Right lobe of liver (tissue), 6 donors: Measurements from ENCODE around the gene C9orf85. TPM values are rescaled to one million over a fixed set of nuclear protein-coding genes. Genes with fewer than 3 reads are reported as not detected.

Source experiments
- ATAC-seq, 4 donors: fragments of 200-7000 bp; cut with Tn5 transposase; one replicate each; pipeline ENCODE4 v1.9.1; 2020; ENCODE audit warnings: mild to moderate bottlenecking in 4 of 4, moderate library complexity in 4 of 4
- DNase-seq, 3 donors: peaks; one replicate each; pipeline ENCODE4 v3.0.0-alpha.2; 2020
- H3K27ac ChIP-seq, 3 donors: fragments of 200-600 bp; one replicate each; pipeline ENCODE4 v1.8.0; 2022
- H3K27me3 ChIP-seq, 2 donors: fragments of 200-600 bp; one replicate each; pipeline ENCODE4 v1.8.0; 2022
- H3K36me3 ChIP-seq, 4 donors: fragments of 200-600 bp; sonication (generic) in 1 of 4; one replicate each; pipeline versions ENCODE4 v1.5.1 to v1.8.0; 2017 to 2022; ENCODE audit warnings: control low read depth in 1 of 4
- H3K4me1 ChIP-seq, 4 donors: fragments of 200-600 bp; sonication (generic) in 1 of 4; one replicate each; pipeline versions ENCODE4 v1.5.1 to v1.8.0; 2017 to 2022; ENCODE audit warnings: control low read depth in 1 of 4
- H3K4me3 ChIP-seq, 3 donors: fragments of 200-600 bp; one replicate each; pipeline ENCODE4 v1.8.0; 2022
- H3K9me3 ChIP-seq, 4 donors: fragments of 200-600 bp; sonication (generic) in 1 of 4; one replicate each; pipeline versions ENCODE4 v1.5.1 to v1.8.0; 2017 to 2022; ENCODE audit warnings: control low read depth in 1 of 4
- CTCF ChIP-seq, 4 donors: fragments of 200-600 bp in 3 of 4; fragments of 450-650 bp in 1 of 4; IDR thresholded peaks; one replicate each; pipeline versions ENCODE4 v1.5.1 to v1.8.0; 2016 to 2022; ENCODE audit warnings: antibody characterized with exemption in 4 of 4, mild to moderate bottlenecking in 2 of 4
- POLR2A ChIP-seq: fragments of 450-650 bp; IDR thresholded peaks from one replicate; pipeline ENCODE4 v1.6.1; 2017; ENCODE audit warnings: antibody characterized with exemption, mild to moderate bottlenecking
- WGBS: methylation state at CpG from one replicate; pipeline ENCODE4 v1.1.6; 2018; ENCODE audit warnings: low coverage, low lambda C conversion rate; ENCODE audit not compliant: insufficient coverage; ENCODE audit errors: missing lambda C conversion rate; 5-methylcytosine and 5-hydroxymethylcytosine counted together
- intact Hi-C, 2 donors: fragments of 100-400 bp; cut with DNase I; formaldehyde crosslinking; loops; one replicate each; pipeline versions ENCODE4 v1.11.2 to v1.14.1; 2022
- total RNA-seq, 6 experiments: library from RNA; depleted of rRNA in 2 of 6; stranded (reverse); fragments of >200 nt in 2 of 6; fragmentation: NEBNext Ultra II Directional in 3 of 6; extraction: Animal tissue kit (Norgen Biotek cat#: 25700) in 3 of 6; gene quantifications; one replicate each; pipeline versions ENCODE4 v1.1.0 to v1.2.4, GENCODE V29; 2016 to 2023
- donor health status: DM: no; HTN: yes; CAD: no.
- donor health status: DM: no; HTN: no; CAD: no.
- donor health status: DM: no; HTN: no; CAD: no.
- donor health status: DM: no; HTN: yes; CAD: no.
- donor health status: DM: no; HTN: yes; CAD: no.

The C9orf85 gene
- total RNA-seq, 6 experiments from 2014 or later = 3.8 to 8.6 (median 6.3) TPM

GRCh38 chr9:71985297-71985911, 74.0 kb downstream of the C9orf85 start:
- no peaks in the 10 kb centered on the region for H3K9me3 ChIP-seq
- no peaks in the 10 kb centered on the region for H3K36me3 ChIP-seq
- H3K4me3 ChIP-seq = no peak overlapping the region
- ATAC-seq (no peak), DNase-seq (no peak)
- H3K27ac ChIP-seq = no peak overlapping the region
- intact Hi-C loops = no loop called here
- WGBS = 77% methylated on average over 10 of the region's 10 CpGs
- no peaks in the 10 kb centered on the region for H3K4me1 ChIP-seq
- no peaks in the 10 kb centered on the region for H3K27me3 ChIP-seq
- TF ChIP-seq POLR2A (no peak), CTCF (IDR thresholded peaks at IDR 0.05) (no peak)

GRCh38 chr9:71986900-71987299, 75.5 kb downstream of the C9orf85 start:
- no peaks in the 10 kb centered on the region for H3K9me3 ChIP-seq
- H3K4me3 ChIP-seq = no peak overlapping the region
- intact Hi-C loops = no loop called here
- H3K27me3 ChIP-seq = no peaks in the 10 kb centered on the region
- no peak for TF ChIP-seq POLR2A
- no peak for ATAC-seq
- 87% methylated on average over 3 of the region's 3 CpGs for WGBS
- H3K36me3 ChIP-seq = no peaks in the 10 kb centered on the region
- H3K4me1 ChIP-seq = no peaks in the 10 kb centered on the region
- no peak overlapping the region for H3K27ac ChIP-seq
- DNase-seq = no peak

GRCh38 chr9:71987471-71988371, 76.3 kb downstream of the C9orf85 start:
- no peak for DNase-seq
- H3K9me3 ChIP-seq = no peaks in the 10 kb centered on the region
- no peak overlapping the region for H3K27ac ChIP-seq
- no peaks in the 10 kb centered on the region for H3K27me3 ChIP-seq
- intact Hi-C loops = no loop called here
- H3K36me3 ChIP-seq = no peaks in the 10 kb centered on the region
- TF ChIP-seq POLR2A (no peak), CTCF (IDR thresholded peaks at IDR 0.05) (no peak)
- ATAC-seq = no peak
- 85% methylated on average over 11 of the region's 11 CpGs for WGBS
- H3K4me1 ChIP-seq = no peaks in the 10 kb centered on the region
- H3K4me3 ChIP-seq = no peak overlapping the region

GRCh38 chr9:71990466-71990865, 79.0 kb downstream of the C9orf85 start:
- Histone ChIP-seq H3K4me3 (no peak overlapping the region), H3K36me3 (no peaks in the 10 kb centered on the region), H3K4me1 (no peaks in the 10 kb centered on the region), H3K27me3 (no peaks in the 10 kb centered on the region), H3K27ac (no peak overlapping the region), H3K9me3 (no peaks in the 10 kb centered on the region)
- intact Hi-C loops = no loop called here
- WGBS = 86% methylated on average over 1 of the region's 1 CpG
- ATAC-seq = no peak
- TF ChIP-seq CTCF (IDR thresholded peaks at IDR 0.05) (no peak), POLR2A (no peak)
- no peak for DNase-seq

GRCh38 chr9:72005451-72005850, 94.0 kb downstream of the C9orf85 start:
- no peaks in the 10 kb centered on the region for H3K27me3 ChIP-seq
- H3K36me3 ChIP-seq = no peaks in the 10 kb centered on the region
- no peak for DNase-seq
- intact Hi-C loops = no loop called here
- no peaks in the 10 kb centered on the region for H3K4me1 ChIP-seq
- ATAC-seq = no peak
- H3K4me3 ChIP-seq = no peak overlapping the region
- H3K9me3 ChIP-seq = no peaks in the 10 kb centered on the region
- TF ChIP-seq CTCF (IDR thresholded peaks at IDR 0.05) (no peak), POLR2A (no peak)
- no peak overlapping the region for H3K27ac ChIP-seq
